AG08395 (cell line): Measurements from ENCODE around the gene C17orf50.
A peak's percentile ranks its signal among the peaks of the same experiment; 100 is the strongest.

Source experiments
- DNase-seq: peaks from one replicate; pipeline ENCODE4 v3.0.0; 2012; ENCODE audit warnings: mixed read lengths, low spot score

C17orf50 gene

DNA sequence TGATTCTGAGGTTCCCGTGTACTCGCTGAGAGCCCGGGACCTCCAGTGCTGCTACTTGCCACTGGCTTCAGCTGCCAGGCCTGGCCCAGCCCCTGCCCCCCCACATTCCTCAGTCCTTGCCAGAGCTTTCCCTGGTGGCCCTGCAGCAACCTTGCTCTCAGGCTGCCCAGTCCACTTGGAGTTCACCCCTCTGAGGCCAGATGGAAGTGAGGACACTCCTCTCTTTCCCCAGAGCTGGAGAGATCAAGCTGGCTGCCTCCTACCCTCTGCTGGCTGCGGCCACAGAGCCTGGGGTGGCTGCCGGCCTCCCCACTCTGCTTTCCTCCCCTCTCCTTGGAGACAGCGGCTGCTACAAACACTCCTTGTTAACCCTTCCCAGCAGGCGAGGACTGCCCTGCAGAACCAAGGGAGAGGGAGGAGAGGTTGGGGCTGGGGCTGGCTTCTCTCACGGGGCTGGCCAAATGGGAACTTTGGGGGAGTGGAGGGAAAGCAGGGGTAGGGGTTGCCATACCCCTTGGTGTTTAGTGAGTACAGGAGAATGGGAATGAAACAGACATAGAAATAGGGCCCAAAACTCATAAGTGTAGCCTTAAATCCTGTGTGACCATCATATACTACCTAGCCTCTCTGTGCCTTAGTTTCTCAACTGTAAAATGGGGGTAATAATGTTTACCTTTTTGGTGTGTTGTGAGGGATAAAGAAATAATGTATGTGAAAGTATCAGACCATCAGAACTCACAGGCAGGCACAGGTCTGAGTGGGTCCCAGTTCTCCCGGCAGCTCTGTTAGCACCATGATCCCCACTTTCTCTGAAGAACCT lies 7.5 kb upstream of the C17orf50 start, which contains the start of gene GAS2L2:
Gene GAS2L2 (minus strand): TSS at position 295 of the 820 bp plus-strand sequence. CDS start 389 bp downstream, outside the sequence.
- no peak for DNase-seq

DNA sequence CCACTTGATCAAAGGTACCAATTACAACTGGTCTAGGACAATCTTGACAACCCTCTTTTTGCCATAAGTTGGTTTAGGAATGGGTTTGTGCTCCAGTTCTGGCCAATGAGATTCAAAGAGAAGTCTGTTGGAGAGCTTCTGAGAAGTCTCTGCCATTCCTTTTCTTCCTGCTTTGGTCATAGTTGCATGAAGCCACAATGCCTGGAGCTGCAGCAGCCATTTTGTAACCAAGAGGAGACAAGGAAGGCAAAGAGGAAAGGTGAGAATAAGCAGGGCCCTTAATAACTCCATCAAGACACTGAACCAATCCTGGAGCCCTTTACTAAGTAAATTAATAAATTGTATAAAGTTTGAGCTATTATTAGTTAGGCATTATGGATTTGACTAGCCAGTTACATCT lies 3.4 kb upstream of the C17orf50 start:
- DNase-seq: no peak

DNA sequence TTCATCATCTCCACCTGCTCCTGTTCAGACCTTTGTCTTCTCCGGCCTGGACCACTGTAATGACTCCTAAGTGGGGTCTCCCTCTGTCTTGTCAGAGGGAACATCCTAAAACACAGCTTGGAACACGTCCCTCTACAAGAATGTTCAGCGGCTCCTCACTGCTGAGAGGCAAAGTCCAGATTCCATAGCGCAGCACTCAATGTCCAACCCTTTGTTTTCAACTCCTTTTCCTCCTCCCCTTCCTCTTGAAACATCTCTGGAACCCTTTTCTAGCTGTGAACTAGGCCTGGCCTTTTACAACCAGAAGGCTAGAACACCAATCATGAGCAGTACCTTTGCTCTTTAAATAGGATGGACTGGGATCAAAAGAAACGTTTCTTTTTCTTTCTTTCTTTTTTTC lies 914 bp downstream of the C17orf50 start:
- DNase-seq: no peak

DNA sequence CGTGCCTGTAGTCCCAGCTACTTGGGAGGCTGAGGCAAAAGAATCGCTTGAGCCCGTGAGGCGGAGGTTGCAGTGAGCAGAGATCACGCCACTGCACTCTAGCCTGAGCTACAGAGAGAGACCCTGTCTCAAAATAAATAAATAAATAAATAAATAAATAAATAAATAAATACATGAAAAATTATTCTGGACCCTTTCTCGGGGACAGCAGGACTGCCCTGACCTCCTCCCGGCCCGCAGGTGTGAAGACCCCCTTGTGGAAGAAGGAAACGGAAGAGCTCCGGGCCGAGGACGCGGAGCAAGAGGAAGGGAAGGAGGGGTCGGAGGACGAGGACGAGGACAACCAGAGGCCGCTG lies 3.1 kb downstream of the C17orf50 start:
- DNase-seq: no peak

DNA sequence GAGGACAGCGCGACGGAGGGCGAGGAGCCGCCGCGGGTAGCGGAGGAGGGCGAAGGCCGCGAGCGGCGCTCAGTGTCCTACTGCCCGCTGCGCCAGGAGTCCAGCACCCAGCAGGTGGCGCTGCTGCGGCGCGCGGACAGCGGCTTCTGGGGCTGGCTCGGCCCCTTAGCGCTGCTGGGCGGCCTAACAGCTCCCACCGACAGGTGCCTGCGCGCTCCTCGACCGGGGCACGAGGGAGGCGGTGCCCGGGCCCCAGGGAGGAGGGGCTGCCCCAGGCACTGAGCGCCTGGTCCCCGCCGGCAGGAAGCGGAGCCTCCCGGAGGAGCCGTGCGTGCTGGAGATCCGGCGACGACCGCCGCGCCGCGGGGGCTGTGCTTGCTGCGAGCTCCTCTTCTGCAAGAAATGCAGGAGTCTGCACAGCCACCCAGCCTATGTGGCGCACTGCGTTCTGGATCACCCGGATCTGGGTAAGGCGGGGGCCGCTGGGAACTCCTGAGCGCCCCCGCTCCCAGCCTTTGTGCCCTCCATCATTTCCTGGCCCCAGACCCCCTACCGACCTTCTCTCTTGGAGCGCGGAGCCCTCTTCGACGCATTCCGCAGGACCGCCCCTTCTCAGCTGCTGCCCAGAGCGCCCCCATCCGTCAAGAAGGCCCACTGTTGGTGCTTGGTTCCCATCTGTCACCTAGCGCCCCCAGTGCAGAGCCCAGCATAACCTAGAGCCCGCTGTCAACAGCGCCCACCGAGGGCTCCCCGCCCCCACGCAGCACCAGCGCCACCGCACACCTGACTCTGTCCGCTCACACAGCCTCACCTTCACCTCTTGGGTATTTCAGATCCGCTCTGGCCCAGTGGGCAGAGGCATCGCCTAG lies 3.7 kb downstream of the C17orf50 start:
- peak; percentile 91 for DNase-seq

DNA sequence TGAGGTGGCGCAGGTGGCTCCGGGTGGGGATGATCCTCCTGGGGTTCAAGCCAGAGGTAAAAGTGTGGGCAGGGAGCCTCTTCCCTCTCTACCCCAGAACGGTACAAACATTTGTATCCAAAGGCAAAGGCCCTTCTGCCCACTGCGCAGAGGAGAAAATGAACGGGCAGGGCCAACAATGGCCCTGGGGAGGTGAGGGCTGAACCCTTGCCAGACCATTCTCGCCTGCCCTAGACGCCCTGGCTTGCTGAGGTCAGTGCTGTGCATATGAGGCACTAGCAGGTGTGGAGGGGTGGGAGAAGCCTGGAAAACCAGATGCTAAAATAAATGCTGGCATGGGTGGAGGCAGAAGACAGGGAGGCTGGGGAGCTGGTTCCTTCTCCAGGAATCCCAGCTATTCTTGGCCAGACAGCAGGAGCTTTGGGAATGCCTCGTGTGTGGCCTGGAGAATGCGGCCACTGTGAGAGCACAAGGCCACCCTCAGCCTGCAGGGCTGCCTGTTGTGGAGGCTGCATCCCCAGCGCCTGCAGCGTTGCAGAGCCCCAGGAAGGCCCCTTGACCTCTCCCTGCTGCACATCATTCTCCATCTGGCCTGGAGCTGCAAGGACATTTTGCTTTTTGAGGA lies 4.5 kb downstream of the C17orf50 start:
- no peak for DNase-seq

DNA sequence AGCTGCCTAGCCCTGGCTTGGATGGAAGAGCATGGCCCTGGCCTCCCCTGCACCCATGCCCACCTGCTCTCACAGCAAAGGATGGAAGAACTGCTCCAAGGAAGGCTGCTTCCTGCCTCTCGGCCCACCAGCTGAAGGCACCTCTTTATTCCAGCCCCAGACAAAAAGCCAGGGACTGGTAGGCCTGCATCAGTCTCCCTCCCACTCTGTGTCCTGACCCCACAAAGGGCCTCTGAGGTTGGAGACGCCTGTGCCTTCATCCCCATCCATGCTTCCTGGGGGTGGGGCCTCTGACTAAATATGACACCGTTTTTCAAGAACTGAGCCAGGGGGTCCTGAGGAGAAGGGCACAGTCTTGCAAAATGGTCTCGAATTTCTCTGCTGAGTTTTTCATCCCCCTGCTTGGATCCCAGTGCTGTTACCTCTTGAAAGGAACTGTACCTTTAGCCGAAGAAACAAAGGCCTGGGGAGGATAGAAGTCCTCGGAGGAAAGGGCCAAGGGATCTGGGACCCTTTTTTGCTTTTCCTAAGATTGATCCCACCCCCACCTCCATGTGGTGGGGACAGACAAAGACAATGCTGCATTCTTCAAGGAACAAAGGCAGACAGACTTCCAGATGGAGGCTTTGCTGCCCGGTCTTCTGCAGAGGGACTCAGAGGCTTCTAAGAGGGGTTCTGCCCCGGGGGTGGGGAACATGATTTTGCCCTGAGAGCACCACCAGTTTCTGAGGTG lies 5.2 kb downstream of the C17orf50 start:
- DNase-seq: no peak

DNA sequence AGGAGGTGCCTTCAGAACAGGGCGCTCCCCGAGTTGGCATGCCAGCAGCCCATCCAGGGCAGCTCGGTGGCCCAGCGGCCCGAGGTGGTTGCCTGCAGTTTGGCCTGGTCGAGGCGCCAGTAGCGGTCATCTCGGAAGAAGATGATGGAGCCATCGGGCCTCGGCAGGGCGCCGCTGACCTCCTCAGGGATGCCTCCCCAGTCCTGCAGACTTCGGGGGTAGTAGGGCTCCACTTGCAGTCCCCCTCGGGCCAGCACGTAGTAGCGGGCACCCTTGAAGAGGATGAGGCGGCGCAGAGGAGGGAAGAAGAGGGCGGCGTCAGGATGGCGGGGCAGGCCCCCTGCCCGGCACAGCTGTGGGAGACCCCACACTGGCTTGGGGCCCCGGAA lies 5.8 kb downstream of the C17orf50 start:
- no peak for DNase-seq

DNA sequence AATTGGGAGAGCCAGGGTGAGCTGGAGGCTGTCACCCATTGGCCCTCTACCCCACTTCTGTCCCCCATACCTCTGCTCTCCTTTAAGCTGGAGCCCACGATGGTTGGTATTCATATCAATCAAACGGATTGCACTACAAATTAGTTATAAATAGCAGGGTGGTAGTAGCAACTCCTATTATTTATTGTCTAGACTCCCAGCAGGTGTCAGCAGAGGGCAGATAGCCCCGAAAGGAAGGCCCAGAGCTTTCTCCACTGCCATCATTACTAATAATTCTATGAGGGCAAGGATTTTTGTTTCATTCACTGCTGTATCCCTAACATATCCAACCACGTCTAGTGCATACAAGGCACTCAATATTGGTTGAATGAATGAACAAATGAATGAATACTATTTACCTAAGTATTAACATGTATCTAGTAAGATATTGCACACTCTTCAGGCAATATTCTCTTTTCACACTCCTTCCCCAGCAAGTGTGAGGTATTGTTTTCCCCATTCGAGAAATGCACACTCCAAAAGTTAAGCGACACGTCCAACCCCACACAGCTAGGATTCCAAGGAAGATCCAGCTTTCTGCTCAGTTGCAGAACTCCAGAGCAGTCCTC lies 6.3 kb downstream of the C17orf50 start:
- peak; percentile 74 for DNase-seq

DNA sequence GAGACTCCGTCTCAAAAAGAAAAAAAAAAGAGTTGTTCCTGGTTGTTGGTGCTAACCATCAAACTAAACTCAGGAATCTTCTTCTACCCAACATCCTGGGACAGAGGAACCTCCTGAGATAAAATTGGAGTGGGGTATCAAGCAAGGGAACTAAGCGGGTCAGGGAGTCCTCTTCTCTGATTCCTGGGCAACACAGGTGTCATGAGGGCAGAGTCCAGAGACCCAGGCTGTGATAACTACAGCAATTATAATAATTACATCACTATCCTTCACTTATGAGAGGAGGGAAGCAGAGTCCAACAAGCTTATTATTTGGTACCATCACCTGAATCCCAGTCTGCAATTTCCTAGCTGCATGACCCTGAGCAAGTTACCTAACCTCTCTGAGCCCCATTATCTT lies 8.1 kb downstream of the C17orf50 start:
- DNase-seq: no peak

DNA sequence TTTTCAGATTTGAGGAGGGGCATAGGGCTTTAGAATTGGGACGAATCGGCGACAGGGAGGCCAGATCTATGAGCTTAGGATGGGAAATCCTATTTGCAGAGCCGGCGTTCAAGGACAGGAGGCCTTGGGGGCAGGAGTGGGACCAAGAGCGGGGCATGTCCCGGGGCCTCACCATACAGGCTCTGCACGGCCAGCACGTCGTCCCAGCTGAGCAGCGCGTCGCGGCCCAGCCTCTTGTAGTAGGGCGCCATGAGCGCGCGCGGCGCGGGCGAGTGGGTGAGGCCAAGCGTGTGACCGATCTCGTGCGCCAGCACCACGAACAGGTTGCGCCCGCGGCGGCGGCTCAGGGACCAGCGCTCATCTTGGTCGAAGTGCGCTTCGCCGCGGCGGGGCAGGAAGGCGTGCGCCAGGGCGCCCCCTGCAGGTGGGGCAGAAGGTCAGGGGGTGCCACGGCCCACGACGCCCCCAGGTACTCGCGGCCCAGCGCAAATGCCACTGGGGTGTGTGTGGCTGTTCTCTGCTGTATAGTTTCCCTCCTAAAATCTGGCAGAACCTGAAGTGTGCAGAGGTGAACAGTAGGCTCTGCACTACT lies 9.3 kb downstream of the C17orf50 start:
- DNase-seq: no peak

DNA sequence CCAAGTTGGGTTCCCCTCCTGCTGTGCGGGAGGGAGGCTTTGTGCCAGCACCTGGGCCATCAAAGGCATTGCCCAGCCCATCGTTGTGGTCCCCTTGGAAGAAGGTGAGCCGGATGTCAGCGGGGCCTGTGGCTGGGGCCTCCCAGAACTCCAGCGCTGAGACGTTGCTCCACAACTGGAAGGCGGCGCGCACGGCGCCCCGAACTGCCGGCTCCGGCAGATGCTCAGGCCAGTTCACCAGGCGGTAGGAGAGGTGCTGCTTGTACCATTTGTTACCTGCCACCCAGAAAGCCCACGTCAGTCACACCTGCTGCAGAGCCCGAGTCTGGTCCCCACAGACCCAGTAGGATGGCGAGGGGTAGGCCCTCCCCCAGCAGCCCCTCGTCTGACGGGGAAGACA lies 12.4 kb downstream of the C17orf50 start:
- DNase-seq: no peak

DNA sequence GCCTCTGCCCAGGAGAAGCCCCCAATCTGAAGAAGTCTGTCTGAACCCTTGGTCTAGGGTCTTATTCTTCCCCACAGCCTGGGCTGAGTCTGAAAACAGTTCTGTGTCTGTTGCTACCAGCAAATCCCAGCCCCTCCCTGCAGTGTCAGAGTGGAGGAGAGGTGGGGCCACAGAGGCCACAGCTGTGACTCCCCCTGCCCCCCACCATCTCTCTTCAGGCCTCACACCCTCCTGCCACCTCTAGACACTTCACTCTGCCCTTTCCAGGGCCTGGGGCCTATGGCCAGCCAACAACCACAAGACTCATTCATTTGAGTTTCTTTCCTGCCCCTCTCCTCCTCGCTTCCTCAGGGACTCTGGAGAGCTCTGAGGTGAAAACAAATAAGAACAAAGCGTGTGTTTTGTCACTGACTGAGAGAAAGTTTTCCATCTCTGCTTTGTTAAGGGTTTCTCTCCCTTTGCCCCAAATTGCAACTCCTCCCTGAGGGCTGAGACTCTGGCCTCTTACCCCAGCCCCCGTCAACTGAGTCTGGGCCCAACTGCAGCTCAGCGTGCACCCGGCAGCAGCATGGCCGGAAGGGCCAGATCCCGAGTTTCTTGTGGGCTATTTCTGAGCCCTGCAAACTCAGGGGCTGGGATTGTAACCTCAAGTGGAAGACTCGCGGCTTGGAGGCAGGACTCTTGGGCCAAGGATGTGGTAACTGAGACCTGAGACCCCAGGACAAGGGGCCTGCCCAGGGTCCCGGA lies 13.2 kb downstream of the C17orf50 start:
- no peak for DNase-seq

DNA sequence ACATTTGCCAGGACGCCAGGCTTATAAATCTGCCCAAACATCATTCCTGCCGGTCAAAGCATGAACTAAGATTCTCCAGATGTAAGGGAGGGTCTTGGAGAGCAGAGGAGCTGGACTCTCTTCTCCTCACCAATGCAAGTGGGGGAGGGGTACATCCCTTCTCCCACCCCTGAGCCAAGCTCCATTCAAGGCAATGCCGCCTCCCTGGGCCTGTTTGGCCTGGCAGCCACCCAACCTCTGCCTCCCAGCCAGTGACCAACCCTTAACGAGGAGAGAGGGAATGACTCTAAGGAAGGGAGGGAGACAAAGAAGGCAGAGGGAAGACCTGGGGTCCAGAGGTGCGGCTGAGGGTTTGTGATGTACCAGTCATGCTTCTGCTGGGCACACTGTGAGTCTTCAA lies 13.8 kb downstream of the C17orf50 start:
- peak; percentile 31 for DNase-seq

DNA sequence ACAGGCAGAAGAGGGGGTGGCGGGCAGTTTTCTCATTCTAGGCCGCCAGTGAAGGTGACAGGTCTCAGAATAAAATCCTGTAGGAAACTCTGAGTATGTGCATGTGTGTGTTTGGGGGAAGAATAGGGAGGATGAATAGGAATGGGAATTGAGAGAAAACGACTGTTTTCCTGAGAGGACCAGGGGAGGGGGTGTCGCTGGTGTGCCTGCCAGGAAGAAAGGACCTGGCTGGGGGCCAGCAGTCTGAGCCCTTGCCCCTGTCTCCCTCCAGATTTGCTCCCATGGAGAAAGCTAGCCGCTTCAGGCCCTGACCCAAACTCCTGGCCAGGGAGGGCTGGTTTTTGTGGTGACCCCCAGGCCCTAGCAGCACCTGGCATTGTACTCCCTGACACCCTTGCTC lies 14.4 kb downstream of the C17orf50 start:
- DNase-seq: no peak

DNA sequence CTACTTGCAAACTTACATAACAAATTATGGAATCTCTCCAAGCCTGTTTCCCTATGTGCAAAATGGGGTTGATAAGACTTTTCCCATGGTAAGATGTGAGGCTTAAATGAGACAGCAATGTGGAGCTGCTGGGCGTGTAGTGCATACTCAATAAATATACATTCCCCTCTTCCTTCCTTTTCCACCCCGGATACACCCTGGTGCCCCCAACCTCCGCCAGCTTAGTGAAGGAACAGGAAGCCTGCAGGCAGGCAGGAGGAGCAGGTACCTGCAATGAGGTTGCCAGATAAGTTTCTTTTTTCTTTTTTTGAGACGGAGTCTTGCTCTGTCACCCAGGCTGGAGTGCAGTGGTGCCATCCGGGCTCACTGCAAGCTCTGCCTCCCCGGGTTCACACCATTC lies 14.9 kb downstream of the C17orf50 start:
- DNase-seq: no peak

DNA sequence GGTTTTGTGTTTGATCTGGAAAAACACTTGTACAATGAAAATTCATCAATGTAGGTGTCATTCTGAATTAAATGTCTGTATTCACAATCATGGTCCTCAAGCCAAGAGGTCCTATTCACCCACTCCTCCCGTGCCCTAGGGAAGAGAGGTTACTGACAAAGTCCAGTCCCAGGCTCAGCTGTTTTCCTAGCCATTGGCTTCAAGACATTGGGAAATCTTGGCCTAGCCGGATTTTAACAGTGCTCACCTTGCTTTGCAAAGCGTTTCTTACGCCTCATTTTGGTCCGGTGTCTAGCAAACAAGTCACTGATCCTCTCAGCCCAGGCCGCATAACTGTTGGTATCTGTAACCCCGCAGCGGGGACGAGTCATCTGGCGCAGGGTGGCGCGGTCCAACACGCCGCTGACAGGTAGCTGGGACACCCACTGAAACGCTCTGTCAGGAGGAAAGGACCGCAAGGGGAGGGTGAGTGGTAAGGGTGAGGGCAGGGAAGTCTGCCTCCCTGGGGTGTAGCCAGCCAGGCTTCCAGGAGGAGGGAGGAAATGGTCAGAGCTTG lies 18.0 kb downstream of the C17orf50 start:
- no peak for DNase-seq

DNA sequence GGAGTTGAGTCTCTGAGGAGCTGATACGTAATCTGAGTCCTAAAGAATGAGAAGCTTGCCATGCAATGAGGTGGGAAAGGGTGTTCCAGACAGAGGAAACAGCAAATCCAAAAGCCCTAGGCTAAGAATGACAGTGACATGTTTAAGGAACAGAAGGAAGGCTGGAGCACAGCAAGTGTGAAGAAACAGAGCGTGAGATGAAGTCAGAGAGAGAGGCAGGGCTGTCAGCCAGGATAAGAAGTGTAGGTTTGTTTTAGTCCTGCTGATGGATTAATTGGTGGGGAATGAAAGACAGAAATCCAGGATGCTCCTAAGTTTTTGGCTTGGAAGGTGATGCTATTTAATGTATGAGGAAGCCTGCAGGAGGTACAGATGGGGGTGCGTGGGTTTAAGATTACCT lies 20.3 kb downstream of the C17orf50 start:
- DNase-seq: no peak

DNA sequence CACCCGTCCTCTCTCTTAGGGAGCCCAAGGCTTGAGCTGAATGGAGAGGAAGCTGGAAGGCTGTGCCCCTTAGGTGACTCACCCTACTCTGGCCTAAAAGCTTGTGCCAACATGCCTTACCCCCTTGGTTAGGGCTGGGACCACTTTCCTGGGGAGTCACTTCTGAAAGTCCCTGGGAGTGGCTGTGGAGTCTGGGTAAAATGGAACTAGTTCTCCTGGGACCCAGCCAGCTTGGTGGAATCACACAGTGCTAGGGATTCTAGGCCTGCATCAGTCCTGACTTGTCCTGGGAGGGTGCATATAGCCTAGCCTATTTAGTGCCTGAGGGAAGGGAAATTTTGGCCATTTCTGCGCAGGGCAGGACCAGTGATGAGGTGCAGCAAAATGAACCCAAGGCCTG lies 24.2 kb downstream of the C17orf50 start:
- DNase-seq: no peak

DNA sequence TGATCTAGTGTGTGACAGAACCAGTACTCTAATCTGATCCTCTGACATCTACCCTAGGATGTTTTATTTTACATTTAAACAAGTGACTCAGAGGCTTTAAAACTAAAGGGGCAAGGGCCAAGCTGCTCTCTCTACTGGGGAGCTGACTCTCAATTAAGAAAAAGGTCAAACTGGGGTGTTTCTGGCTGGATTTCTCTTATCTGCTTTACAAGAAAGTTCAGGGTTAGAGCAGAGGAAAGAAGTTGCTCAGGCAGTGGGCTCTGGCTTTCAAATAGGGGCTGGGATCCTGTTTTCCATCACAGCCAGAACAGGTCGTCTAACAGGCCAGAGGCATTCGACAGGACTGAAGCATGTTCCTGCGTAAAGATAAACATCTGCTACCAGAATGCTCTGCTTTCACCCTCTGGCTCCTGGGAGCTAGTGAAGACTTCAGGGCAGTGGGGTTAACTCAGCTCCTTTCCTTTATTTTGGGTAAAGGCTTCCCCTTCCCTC lies 26.3 kb downstream of the C17orf50 start:
- no peak for DNase-seq
